ENCODE measurements around the gene TMIGD1. TPM values are rescaled to one million over a fixed set of nuclear protein-coding genes. Genes with fewer than 3 reads are reported as not detected.
A peak's percentile ranks its signal among the peaks of the same experiment; 100 is the strongest.

The TMIGD1 gene
- total and polyA plus RNA-seq, 2 experiments from 2014 or later: not detected

DNA sequence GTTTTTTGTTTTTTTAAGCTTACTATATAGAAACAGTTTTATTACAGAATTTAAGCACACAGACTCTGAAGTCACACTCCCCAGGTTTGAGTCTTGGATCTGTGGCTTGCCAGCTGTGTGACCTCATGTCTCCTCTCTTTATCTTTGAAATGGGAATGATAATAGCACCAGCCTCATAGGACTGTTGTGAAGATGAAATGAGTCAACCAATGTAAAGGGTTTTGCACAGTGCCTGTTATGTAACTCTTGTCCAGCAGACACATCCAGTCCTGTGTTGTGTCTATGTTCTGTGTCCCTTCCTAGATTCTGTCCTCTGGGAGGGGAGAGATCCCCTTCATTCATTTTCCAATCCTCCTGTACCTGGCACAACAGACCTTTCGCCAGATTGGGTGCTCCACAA, 41.8 kb upstream of the TMIGD1 start (continued):
- TF ChIP-seq, protein P1, sequence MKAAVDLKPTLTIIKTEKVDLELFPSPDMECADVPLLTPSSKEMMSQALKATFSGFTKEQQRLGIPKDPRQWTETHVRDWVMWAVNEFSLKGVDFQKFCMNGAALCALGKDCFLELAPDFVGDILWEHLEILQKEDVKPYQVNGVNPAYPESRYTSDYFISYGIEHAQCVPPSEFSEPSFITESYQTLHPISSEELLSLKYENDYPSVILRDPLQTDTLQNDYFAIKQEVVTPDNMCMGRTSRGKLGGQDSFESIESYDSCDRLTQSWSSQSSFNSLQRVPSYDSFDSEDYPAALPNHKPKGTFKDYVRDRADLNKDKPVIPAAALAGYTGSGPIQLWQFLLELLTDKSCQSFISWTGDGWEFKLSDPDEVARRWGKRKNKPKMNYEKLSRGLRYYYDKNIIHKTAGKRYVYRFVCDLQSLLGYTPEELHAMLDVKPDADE (IDR thresholded peaks at IDR 0.05): no peak
- no peak for TF ChIP-seq EZH2 (IDR thresholded peaks at IDR 0.05; ENCODE audit: low read depth, unreplicated experiment)
- TF ChIP-seq NANOG (IDR thresholded peaks at IDR 0.05; ENCODE audit: borderline replicate concordance): no peak
- TF ChIP-seq CREB1 (CRISPR knock-in tag; IDR thresholded peaks at IDR 0.05; ENCODE audit: low read depth): no peak

DNA sequence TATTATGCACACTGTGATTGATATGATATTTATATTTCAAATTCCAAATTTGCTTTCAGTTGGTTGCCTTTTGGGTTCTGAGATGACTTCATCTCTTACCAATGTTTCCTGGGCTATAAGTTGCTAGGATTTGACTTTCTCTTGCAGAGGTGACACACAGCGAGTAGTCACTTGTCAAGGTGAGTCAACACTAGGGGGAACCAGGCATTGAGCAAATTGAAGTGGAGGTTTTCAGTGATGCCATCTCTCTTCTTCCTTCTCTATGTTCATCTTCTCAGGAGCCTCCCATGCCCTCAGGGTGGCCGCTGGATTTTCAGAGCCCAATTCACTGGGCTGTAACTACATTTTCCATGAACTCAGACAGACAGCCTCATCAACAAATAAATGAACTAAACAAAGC, 38.9 kb upstream of the TMIGD1 start:
- Histone ChIP-seq H3K36me3 (ENCODE audit: insufficient read depth) (no peaks in the 10 kb centered on the region), H3K27ac (ENCODE audit: low read depth) (no peak overlapping the region), H3K4me2 (no peak overlapping the region), H3K4me1 (ENCODE audit: insufficient read depth) (peaks cover 12% of the 10 kb centered on the region), H3K9me2 (ENCODE audit: insufficient read depth) (no peaks in the 10 kb centered on the region), H2AFZ (no peak overlapping the region), H3K4me3 (no peak overlapping the region), H3K79me2 (replicated peaks; ENCODE audit: insufficient read depth) (no peaks in the 10 kb centered on the region), H3F3A (replicated peaks; ENCODE audit: low read depth) (no peaks in the 10 kb centered on the region), H3K27me3 (ENCODE audit: insufficient read depth) (peaks cover 18% of the 10 kb centered on the region), H4K20me1 (replicated peaks; ENCODE audit: insufficient read depth) (no peaks in the 10 kb centered on the region)
- H3K36me3 Mint-ChIP-seq (ENCODE audit: low read depth): no peaks in the 10 kb centered on the region
- H3K4me3 Mint-ChIP-seq: no peak overlapping the region
- no peaks in the 10 kb centered on the region for H3K9me3 Mint-ChIP-seq
- peaks cover 14% of the 10 kb centered on the region for H3K27me3 Mint-ChIP-seq (ENCODE audit: insufficient read depth, low read depth, poor library complexity)
- peak; percentile 29; the same call in 2 of the 3 replicates for ATAC-seq
- H3K4me1 Mint-ChIP-seq: peaks cover 29% of the 10 kb centered on the region
- TF ChIP-seq POLR2AphosphoS5 (IDR thresholded peaks at IDR 0.05; ENCODE audit: low read depth): no peak
- TF ChIP-seq, protein P2, sequence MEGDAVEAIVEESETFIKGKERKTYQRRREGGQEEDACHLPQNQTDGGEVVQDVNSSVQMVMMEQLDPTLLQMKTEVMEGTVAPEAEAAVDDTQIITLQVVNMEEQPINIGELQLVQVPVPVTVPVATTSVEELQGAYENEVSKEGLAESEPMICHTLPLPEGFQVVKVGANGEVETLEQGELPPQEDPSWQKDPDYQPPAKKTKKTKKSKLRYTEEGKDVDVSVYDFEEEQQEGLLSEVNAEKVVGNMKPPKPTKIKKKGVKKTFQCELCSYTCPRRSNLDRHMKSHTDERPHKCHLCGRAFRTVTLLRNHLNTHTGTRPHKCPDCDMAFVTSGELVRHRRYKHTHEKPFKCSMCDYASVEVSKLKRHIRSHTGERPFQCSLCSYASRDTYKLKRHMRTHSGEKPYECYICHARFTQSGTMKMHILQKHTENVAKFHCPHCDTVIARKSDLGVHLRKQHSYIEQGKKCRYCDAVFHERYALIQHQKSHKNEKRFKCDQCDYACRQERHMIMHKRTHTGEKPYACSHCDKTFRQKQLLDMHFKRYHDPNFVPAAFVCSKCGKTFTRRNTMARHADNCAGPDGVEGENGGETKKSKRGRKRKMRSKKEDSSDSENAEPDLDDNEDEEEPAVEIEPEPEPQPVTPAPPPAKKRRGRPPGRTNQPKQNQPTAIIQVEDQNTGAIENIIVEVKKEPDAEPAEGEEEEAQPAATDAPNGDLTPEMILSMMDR (conservative IDR thresholded peaks at IDR 0.05; ENCODE audit: low read depth in 2 of 2): peak; percentile 33 to 59
- no peak overlapping the region for H3K27ac Mint-ChIP-seq
- peak; percentile 50 for DNase-seq (ENCODE audit: low spot score)

- no peak for ATAC-seq
- TF ChIP-seq CREB1 (CRISPR knock-in tag; IDR thresholded peaks at IDR 0.05; ENCODE audit: low read depth) (no peak), ZNF114 (CRISPR knock-in tag; IDR thresholded peaks at IDR 0.05) (no peak), ZNF331 (CRISPR knock-in tag; IDR thresholded peaks at IDR 0.05; ENCODE audit: low read depth) (no peak)
- H3K27me3 Mint-ChIP-seq (ENCODE audit: insufficient read depth, low read depth, poor library complexity): peaks cover 4% of the 10 kb centered on the region
- H3K4me1 Mint-ChIP-seq: peaks cover 8% of the 10 kb centered on the region; the same call in 2 of the 3 replicates
- Histone ChIP-seq H3K27me3 (ENCODE audit: insufficient read depth) (no peaks in the 10 kb centered on the region), H3K36me3 (ENCODE audit: insufficient read depth) (no peaks in the 10 kb centered on the region), H3K9me2 (ENCODE audit: insufficient read depth) (no peaks in the 10 kb centered on the region), H4K20me1 (replicated peaks; ENCODE audit: insufficient read depth) (no peaks in the 10 kb centered on the region), H3K27ac (ENCODE audit: low read depth) (no peak overlapping the region), H3K79me2 (replicated peaks; ENCODE audit: insufficient read depth) (no peaks in the 10 kb centered on the region), H2AFZ (peak overlapping the region; percentile 14; the same call in 1 of the 2 replicates), H3K4me1 (ENCODE audit: insufficient read depth) (no peaks in the 10 kb centered on the region), H3K4me2 (no peak overlapping the region), H3F3A (replicated peaks; ENCODE audit: low read depth) (no peaks in the 10 kb centered on the region), H3K4me3 (no peak overlapping the region)
- H3K9me3 Mint-ChIP-seq: no peaks in the 10 kb centered on the region
- H3K36me3 Mint-ChIP-seq (ENCODE audit: low read depth): no peaks in the 10 kb centered on the region
- no peak overlapping the region for H3K4me3 Mint-ChIP-seq
- H3K27ac Mint-ChIP-seq: no peak overlapping the region
- no peak for DNase-seq (ENCODE audit: low spot score)
Observed at GRCh38 chr17:30369995-30370394, 36.1 kb upstream of the TMIGD1 start.

All from GM23338 (cell line).